HG02798 (cell line): Measurements from ENCODE around the gene OR2A7.
"Not testable (repeated sequence)": the region's sequence is repeated elsewhere in the genome, so short reads cannot be mapped to it uniquely, and the experiment has no call there.

Source experiments
- ATAC-seq: cut with Tn5 transposase; IDR thresholded peaks from one replicate; pipeline ENCODE4 v1.9.1; 2021; ENCODE audit warnings: mild to moderate bottlenecking; ENCODE audit not compliant: unreplicated experiment, poor library complexity

OR2A7 gene

GRCh38 chr7:144264692-144265091 is at the start of gene OR2A7:
OR2A7 (minus strand) TSS chr7:144264792; CDS start chr7:144259628, 5,164 bp downstream.
- not testable (repeated sequence) for ATAC-seq

GRCh38 chr7:144311872-144312469 is 47.4 kb upstream of the OR2A7 start, which contains the start of gene OR2A1:
OR2A1 (plus strand) TSS chr7:144312419; CDS start chr7:144318125, 5,706 bp downstream.
- not testable (repeated sequence) for ATAC-seq

GRCh38 chr7:144311218-144311617 is 46.6 kb upstream of the OR2A7 start:
- ATAC-seq: not testable (repeated sequence)

GRCh38 chr7:144309702-144310101 is 45.1 kb upstream of the OR2A7 start:
- ATAC-seq: not testable (repeated sequence)

GRCh38 chr7:144305156-144305555 is 40.6 kb upstream of the OR2A7 start:
- ATAC-seq: not testable (repeated sequence)

- ATAC-seq: not testable (repeated sequence)
Measured at GRCh38 chr7:144303607-144304006, 39.0 kb upstream of the OR2A7 start.

GRCh38 chr7:144302578-144303303 is 38.1 kb upstream of the OR2A7 start:
- not testable (repeated sequence) for ATAC-seq

GRCh38 chr7:144293794-144294499 is 29.4 kb upstream of the OR2A7 start:
- ATAC-seq: peak; percentile 76

- not testable (repeated sequence) for ATAC-seq
Measured at GRCh38 chr7:144292384-144293161, 28.0 kb upstream of the OR2A7 start.

- ATAC-seq: not testable (repeated sequence)
Measured at GRCh38 chr7:144291607-144292006, 27.0 kb upstream of the OR2A7 start.

- not testable (repeated sequence) for ATAC-seq
Measured at GRCh38 chr7:144287171-144287784, 22.7 kb upstream of the OR2A7 start.

GRCh38 chr7:144283716-144284115 is 19.1 kb upstream of the OR2A7 start:
- not testable (repeated sequence) for ATAC-seq

- not testable (repeated sequence) for ATAC-seq
Measured at GRCh38 chr7:144282490-144282889, 17.9 kb upstream of the OR2A7 start.

- ATAC-seq: not testable (repeated sequence)
Measured at GRCh38 chr7:144281981-144282380, 17.4 kb upstream of the OR2A7 start.

- peak; percentile 62 for ATAC-seq
Measured at GRCh38 chr7:144280010-144280409, 15.4 kb upstream of the OR2A7 start.

- ATAC-seq: not testable (repeated sequence)
Measured at GRCh38 chr7:144275281-144275680, 10.7 kb upstream of the OR2A7 start.

- ATAC-seq: not testable (repeated sequence)
Measured at GRCh38 chr7:144269188-144269587, 4.6 kb upstream of the OR2A7 start, which contains the start of gene CTAGE8. CTAGE8 (minus strand) TSS chr7:144269288; CDS start chr7:144269250, 38 bp downstream.

- ATAC-seq: not testable (repeated sequence)
Measured at GRCh38 chr7:144262128-144262527, 2.5 kb downstream of the OR2A7 start.

GRCh38 chr7:144259067-144259466 is 5.5 kb downstream of the OR2A7 start:
- not testable (repeated sequence) for ATAC-seq

GRCh38 chr7:144256112-144256511 is 8.5 kb downstream of the OR2A7 start:
- ATAC-seq: no peak
